Epithelial cell of proximal tubule (primary cell): Measurements from ENCODE around the gene HIP1. TPM values are rescaled to one million over a fixed set of nuclear protein-coding genes. Genes with fewer than 3 reads are reported as not detected.

Experiments
- DNase-seq: peaks from one replicate; pipeline ENCODE4 v3.0.0-alpha.2; 2011; ENCODE audit warnings: low read depth
- H3K4me3 ChIP-seq: 2 replicates; pipeline ENCODE4 v1.5.1; 2011; ENCODE audit warnings: low read depth, mild to moderate bottlenecking, low read length
- total RNA-seq: library from RNA; depleted of rRNA; stranded (reverse); fragments of >200 nt; gene quantifications from 2 replicates; pipeline ENCODE4 v1.2.3, GENCODE V29; 2015
- TF ChIP-seq, protein P1 (sequence below): conservative IDR thresholded peaks from 2 replicates; pipeline ENCODE4 v1.5.1; 2012; ENCODE audit warnings: low read depth, mild to moderate bottlenecking, low read length

Gene HIP1
- total RNA-seq, 1 donor from 2014 or later = 10.6 TPM

DNA sequence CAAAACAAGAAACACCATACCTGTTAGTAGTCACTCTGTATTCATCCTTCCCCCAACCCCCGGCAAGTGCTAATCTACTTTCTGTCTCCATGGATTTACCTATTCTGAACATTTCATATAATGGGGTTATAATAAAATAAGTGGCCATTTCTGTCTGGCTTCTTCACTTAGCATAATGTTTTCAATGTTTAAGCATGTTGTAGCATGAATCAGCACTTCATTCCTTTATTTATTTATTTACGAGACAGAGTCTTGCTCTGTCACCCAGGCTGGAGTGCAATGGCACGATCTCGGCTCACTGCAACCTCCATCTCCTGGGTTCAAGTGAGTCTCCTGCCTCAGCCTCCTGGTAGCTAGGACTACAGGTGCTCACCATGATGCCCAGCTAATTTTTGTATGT, 69.2 kb downstream of the HIP1 start:
- H3K4me3 ChIP-seq = no peak overlapping the region

DNA sequence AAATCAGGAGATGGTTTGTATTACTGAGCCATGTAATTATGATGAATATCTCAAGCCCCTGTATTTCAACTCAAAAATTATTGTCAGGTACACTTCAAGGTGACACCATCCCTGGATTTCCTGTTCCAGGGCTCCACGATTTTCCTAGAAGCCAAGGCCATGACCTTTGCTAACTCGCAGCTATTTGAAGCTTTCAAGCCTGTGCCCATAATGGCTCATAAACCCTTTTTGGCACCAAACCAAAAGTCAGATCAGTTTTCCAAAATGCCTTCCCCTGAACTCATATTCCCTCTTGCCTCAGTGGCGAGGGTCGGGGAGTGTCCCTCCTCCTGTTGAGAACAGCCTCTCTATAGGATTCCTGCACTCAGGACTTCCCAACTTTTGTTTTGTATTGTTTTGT, 70.8 kb downstream of the HIP1 start:
- H3K4me3 ChIP-seq = no peak overlapping the region
- TF ChIP-seq, protein P1, sequence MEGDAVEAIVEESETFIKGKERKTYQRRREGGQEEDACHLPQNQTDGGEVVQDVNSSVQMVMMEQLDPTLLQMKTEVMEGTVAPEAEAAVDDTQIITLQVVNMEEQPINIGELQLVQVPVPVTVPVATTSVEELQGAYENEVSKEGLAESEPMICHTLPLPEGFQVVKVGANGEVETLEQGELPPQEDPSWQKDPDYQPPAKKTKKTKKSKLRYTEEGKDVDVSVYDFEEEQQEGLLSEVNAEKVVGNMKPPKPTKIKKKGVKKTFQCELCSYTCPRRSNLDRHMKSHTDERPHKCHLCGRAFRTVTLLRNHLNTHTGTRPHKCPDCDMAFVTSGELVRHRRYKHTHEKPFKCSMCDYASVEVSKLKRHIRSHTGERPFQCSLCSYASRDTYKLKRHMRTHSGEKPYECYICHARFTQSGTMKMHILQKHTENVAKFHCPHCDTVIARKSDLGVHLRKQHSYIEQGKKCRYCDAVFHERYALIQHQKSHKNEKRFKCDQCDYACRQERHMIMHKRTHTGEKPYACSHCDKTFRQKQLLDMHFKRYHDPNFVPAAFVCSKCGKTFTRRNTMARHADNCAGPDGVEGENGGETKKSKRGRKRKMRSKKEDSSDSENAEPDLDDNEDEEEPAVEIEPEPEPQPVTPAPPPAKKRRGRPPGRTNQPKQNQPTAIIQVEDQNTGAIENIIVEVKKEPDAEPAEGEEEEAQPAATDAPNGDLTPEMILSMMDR = no peak
- no peak for DNase-seq

More for the DNA sequence above, 69.2 kb downstream of the HIP1 start:
- TF ChIP-seq, protein P1 = no peak
- DNase-seq = no peak

DNA sequence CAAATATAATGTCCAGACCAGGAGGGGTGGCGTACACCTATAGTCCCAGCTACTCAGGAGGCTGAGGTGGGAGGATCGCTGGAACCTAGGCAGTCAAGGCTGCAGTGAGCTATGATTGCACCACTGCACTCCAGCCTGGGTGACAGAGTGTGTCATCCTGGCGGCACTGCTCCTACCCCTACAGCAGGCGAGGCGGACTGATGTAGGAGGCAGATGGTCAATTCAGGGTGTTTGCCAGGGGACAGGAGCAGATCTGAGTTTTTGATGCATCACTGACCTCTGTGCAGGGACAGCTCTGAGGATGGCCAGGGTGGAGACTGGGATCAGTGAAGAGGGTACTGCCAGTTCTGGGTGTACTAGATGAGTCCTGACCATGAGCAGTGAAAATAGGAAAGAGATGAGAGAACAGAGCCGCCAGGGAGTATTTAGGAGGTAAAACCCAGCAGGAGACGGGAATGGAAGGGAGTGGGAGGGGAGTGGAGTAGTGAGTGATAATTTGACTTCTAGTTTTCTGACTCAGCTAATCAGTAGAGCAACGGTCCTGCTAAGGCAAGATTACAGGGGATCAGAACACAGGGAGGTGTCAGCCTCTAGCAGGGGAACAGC, 75.3 kb downstream of the HIP1 start:
- no peak overlapping the region for H3K4me3 ChIP-seq
- TF ChIP-seq, protein P1 = no peak
- no peak for DNase-seq

DNA sequence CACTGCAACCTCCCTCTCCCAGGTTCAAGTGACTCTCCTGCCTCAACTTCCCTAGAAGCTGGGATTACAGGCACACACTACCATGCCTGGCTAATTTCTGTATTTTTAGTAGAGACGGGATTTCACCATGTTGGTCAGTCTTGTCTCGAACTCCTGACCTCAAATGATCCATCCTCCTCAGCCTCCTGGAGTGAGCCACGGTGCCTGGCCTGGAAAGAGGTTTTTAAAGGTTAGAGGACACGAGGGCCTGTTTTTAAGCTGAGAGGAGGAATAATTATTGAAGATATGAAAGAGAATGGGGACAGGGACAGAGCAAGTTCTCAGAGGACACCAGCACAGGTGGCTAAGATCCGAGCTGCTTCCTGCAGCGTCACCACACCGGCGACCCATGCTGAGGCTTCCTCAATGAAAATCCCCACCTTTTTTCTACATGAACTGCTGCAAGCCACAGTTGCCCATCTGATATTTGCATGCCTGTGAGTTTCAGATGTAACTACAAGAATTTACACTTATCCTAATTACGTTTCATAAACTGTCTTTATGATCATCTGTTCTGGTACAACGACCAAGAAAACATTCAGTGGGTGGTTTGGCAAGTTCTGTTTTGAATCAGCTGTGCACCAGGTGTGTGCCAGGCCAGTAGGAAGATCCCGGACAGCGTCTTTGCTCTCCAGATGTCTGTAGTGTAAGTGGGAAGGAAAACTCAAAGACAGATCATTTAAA, 76.0 kb downstream of the HIP1 start:
- H3K4me3 ChIP-seq = no peak overlapping the region
- DNase-seq = no peak
- TF ChIP-seq, protein P1 = no peak

DNA sequence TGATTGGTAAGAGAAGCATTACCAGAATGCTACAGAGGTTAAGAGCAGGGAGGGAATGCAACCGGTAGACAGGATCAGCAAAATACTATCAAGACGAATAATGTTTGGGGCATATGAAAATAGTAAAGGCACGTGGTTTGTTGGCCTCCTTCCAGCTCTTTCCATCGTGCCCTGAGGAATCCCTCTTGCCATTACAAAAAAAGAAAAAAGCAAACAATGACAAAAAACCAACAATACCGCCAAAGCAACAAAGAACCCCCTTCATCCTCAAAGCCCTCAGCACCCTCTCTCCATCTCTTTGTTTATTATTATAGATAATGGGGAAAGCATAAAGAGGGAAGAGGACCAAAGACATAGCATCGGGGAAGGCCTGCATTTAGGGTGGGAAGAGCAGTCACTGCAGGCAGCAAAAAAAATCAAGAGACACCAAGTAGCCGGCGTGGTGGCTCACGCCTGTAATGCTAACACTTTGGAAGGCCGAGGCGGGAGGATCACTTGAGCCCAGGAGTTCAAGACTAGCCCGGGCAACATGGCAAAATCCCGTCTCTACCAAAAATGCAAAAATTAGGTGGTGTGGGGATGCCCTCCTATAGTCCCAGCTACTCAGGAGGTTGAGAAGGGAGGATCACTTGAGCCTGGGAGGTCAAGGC, 78.0 kb downstream of the HIP1 start:
- TF ChIP-seq, protein P1 = no peak
- DNase-seq = no peak
- no peak overlapping the region for H3K4me3 ChIP-seq

DNA sequence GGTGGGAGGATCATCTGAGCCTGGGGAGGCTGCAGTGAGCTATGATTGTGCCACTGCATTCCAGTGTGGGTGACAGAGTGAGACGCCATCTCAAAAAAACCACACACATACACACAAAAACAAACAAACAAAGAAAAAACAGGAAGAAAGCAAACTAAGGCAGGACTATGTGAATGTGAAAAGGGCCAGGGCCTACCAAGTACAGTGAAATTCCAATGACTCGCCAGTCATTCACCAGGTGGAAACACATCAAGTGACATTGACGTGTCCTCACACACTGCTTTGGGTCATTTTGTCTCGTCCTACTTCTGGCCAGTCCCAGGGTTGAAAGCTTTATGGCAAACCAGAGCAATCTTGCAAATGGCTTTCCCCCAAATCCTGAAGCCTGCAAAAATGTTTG, 79.9 kb downstream of the HIP1 start:
- TF ChIP-seq, protein P1 = no peak
- no peak for DNase-seq
- no peak overlapping the region for H3K4me3 ChIP-seq

DNA sequence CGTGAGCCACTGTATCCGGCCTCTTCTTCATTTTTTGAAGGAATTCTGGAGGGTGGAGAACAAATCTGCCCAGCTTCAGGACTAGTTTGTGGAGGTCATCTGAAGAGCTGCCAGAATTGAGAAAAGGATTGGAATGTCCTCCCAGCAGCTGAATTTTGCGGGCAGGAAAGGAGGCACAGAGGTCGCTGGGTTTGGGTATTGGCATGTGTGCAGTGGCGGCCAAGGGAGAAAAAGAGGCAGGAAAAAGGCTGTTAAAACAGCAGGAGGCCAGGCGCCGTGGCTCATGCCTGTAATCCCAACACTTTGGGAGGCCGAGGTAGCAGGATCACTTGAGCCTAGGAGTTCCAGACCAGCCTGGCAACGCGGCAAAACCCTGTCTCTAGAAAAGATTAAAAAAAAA, 80.4 kb downstream of the HIP1 start:
- no peak overlapping the region for H3K4me3 ChIP-seq
- DNase-seq = no peak
- TF ChIP-seq, protein P1 = no peak
